Measurements from ENCODE around the gene RAD18.

The RAD18 gene

GRCh38 chr3:8834974-8835373 lies 128.3 kb downstream of the RAD18 start:
- FAIRE-seq = no peak

- no peak for FAIRE-seq
Observed at GRCh38 chr3:8827641-8828040, 135.6 kb downstream of the RAD18 start.
